ENCODE data around the gene CD44.
A peak's percentile ranks its signal among the peaks of the same experiment; 100 is the strongest.
"Not testable (repeated sequence)": the region's sequence is repeated elsewhere in the genome, so short reads cannot be mapped to it uniquely, and the experiment has no call there.

The CD44 gene

DNA sequence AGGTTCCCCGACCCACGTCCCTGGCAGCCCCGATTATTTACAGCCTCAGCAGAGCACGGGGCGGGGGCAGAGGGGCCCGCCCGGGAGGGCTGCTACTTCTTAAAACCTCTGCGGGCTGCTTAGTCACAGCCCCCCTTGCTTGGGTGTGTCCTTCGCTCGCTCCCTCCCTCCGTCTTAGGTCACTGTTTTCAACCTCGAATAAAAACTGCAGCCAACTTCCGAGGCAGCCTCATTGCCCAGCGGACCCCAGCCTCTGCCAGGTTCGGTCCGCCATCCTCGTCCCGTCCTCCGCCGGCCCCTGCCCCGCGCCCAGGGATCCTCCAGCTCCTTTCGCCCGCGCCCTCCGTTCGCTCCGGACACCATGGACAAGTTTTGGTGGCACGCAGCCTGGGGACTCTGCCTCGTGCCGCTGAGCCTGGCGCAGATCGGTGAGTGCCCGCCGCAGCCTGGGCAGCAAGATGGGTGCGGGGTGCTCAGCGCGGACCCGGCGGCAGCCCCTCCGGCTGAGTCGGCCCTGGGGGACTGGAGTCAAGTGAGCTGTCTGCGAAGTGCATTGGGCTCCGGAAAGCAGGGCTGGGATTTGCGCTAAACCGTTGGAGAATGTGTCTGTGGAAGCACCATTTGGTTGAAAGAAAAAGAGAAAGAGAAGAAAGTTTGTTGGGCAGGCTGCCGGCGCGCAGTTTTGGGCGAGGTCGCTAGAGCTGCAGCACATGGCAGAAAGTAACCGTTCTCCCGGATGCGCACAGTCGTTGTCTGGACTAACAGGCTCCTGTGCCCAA is at the start of gene CD44:
CD44 (plus strand) TSS at position 229 of the 779 bp plus-strand sequence; CDS start at position 362, 133 bp downstream.
- peak; percentile 65 for DNase-seq

DNA sequence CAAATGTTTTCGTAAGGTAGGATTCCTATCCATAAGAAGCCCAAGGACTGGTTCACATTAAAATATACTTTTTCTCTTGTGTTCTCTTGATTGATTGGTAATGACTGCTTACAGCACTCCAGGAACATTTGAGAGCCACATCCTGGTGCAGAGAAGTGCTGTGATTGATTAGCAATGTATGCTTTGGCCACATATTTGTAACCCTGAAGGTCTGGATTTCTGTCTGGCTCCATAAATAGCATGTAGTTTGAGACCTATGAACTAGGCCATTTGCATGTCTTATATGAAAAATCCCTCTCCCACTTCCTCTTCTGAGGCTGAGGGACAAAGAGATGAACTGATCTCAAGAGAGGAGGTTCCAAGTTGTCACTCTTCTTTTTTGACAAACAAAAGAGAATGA is 49.3 kb upstream of the CD44 start:
- no peak for DNase-seq

DNA sequence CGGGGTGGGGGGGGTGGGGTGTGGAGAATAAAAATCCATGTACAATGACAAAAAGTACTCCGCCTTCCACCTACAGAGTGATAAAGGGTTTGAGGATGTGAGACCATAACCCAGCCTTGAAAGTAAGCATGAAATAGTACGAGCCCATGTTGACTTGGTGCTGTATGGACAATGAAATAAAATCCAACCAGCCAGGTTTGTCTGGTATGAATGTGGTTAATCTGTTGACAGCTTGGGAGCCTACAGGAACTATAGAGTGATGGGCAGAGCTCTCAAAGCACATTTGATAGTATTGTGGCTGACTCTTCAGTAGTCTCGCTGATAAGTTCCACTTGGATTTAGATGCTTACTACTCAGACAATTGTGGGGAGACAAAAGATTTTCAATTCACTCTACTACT is 48.8 kb upstream of the CD44 start:
- DNase-seq, result no peak

DNA sequence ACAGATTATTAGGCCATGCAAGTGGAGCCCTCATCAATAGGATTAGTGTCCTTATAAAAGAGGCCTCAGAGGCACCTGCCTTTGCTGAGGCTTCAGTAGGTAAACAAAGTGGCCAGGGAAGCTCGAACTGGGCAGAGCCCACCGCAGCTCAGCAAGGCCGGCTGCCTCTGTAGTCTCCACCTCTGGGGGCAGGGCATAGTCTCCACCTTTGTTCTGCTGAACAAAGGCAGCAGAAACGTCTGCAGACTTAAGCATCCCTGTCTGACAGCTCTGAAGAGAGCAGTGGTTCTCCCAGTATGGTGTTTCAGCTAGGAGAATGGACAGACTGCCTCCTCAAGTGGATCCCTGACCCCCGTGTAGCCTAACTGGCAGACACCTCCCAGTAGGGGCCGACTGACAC is 48.0 kb upstream of the CD44 start:
- DNase-seq, result not testable (repeated sequence)

DNA sequence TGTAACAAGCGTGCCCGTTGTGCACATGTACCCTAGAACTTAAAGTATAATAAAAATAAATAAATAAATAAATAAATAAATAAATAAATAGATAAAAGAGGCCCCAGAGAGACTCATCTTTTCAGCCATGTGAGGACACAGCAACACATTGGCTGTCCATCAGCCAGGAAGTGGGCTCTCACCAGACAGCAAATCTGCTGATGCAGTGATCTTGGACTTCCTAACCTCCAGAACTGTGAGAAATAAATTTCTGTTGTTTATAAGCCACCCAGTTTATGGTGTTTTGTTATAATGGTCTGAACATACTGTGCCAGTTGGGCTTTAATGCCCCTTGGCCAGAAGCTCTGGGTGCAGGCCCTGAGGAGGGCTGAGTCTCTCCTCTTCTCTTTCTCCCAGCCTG is 42.2 kb upstream of the CD44 start:
- DNase-seq, result no peak

DNA sequence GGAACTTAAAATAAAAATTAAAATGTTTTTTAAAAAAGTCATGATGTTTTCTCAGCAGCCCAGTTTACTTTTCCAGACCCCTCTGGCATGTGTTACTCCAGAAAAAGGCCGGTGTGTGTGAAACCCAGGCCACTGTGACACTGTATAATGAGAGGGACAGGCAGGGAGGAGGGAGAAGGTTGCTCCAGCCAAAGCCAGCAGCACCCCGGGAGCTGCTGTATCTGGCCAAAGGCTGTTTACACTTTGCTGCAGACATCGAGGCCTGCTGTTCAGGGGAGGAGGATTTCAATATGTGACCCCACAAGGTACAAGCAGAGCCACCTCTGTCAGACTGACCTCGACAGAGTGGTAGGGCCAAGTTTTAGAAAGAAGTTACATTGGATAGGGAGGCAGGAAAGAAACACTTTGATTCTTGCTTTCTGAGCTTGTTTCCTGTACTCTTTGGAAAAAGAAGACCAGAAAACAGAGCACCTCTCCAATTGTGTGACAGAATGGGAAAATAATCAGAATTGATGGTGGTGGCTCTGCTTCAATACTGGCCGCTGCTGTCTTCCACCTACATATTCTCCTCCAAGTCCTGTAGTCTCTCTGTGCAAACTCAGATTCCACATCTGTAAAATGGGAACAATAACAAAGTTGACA is 41.0 kb upstream of the CD44 start:
- no peak for DNase-seq

DNA sequence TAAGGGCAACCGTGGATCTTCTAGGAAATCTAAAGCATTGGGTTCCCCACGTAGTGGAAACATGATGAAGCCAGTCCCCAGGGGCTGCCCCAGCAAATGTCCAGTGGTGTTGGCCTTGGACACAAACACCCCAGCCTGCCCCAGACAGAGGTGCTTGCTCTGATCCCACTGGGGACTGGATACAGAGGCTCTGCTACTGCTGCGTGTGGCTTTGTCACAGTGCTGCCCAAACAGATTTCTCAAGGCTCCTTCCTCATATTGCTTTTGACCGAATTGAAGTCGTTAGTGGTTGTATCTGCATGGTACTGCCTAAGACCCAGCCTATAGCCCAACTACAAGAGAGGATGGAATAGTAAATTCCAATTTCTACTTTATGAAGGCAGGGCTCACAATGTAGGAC is 40.1 kb upstream of the CD44 start:
- DNase-seq, result no peak

DNA sequence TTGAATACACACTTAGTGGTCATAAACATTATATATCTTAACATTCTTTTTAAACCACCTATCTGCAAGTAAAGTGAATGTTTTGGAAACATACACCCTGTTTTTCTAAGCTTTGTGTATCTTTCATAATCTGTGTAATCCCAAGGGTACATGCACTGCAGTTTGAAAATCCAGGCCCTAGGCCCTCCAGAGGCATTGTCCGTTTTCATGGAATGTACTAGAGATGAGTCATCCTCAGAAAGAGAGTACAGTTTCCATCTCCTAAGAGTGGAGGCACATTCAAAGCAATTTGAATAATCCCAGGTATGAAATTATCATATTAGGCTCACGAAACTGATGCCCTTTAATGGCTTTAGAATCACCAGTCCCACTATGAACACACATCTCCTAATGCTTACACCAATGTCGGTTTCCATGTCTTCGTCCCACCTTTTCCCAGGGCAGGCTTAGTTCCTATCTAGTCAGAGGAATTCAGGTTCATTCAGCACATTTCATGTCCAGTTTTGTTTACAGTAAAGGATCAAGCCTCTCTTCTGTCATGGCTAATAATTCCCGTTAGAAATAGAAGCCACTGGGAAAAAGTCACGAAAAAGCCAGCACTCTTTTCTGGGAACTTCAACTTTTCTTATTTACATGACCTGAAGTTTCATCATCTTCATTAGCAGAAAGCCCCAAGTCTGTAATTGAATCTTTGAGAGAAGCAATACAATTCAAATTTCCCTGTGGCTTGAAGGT is 39.5 kb upstream of the CD44 start:
- DNase-seq, result peak; percentile 32

DNA sequence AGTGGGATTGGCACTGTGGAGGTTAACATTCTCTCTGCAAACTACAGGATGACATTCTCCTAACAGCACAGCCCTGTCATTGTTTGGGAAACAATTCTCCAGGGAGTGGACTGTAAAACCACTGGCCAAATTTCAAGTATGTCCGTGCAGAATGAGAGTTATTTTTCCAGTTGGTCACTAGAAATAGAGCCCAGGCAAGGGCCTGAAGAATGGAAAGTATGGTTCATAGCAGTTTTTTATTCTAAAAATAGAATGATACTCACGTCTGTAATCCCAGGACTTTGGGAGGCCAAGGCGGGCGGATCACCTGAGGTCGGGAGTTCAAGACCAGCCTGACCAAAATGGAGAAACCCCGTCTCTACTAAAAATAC is 39.0 kb upstream of the CD44 start:
- peak; percentile 59 for DNase-seq

DNA sequence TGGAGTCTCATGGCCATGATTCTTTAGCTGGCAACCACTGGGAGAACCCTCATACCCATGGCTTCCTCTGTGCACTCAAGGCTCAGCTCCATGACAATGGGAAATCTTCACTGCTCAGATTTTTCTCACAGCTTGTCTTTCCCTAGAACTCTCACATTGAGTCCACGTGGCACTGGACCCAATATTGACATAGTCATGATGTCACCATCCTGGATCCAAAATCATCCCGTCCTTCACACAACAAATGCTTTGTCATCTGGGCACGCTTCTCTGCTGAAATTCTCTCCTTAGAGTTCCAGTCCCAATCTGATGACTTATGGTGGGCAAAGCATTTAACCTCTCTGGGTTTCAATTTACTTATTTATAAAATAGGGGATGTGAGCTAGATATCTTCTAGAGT is 37.7 kb upstream of the CD44 start:
- no peak for DNase-seq

DNA sequence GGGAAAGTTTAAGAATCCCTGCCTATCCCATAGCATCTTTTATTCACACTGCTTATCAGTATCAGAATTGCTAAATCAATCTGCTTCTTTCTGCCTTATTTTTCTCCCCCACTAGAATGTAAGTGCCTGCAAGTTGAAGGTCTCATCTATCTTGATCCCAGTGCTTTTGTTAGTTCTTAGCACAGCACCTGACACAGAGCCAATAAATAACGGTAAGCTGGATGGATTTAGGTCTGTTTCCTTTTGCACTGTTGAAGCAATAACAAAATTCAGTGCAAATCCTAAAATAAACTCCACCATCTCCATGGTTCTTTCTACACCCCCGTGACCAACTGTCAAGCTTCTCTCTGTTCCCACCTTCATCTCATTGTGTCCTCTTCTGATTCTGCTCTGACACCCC is 36.7 kb upstream of the CD44 start:
- no peak for DNase-seq

DNA sequence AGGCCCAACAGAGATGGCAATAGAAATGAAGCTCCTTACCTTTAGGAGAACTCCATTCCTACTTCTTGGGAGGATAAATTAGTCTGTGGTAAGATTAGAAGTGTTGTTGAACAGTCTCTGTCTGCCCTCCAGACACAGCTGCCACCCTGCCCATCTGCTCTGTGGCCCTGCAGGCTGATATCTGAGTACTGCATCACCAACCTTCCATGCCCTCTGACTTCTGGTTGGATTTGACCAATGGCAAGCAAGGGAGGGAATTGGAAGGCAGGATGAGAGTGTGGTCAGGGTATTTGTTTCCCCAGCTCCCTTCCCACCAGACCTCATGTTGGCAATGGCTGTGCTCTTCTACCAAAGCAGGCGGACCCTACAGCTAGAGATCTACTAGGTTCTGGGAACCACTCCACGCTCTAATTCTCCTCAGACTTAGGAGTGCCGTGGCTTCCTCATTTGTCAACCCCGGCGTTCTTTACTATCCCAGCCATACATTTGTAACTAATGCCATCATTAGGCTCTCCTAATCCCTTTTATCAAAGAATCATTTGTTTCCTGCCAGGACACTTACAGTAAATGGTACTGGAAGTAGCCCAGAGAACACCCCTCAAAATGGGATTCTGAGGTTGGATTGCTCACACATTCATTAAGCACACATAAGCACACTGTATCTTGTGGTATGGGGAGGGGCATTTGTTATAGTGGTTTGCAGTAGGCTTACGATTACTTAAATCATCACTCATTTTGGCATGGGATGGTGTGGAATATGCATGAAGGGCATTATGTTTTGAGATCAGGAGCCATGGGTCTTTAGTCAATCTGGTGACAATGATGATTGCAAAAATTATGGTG is 35.4 kb upstream of the CD44 start:
- no peak for DNase-seq

DNA sequence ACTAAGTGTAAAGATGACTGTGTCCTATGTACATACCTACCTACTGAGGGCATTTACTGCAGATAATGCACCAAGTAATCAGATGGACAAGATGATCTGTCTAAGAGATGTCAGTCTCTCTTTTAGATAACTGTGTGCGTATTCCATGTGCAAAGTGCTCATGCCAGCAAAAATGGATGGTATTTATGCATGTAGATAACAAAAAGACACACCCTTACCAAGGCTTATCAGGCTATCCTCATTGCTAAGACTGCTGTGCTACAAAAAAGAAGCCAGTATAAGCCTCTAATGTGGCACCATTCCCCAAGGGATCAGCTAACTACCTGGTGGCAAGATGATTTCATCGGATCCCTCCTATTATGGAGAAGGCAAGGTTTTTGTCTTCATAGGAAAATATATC is 34.3 kb upstream of the CD44 start:
- no peak for DNase-seq

DNA sequence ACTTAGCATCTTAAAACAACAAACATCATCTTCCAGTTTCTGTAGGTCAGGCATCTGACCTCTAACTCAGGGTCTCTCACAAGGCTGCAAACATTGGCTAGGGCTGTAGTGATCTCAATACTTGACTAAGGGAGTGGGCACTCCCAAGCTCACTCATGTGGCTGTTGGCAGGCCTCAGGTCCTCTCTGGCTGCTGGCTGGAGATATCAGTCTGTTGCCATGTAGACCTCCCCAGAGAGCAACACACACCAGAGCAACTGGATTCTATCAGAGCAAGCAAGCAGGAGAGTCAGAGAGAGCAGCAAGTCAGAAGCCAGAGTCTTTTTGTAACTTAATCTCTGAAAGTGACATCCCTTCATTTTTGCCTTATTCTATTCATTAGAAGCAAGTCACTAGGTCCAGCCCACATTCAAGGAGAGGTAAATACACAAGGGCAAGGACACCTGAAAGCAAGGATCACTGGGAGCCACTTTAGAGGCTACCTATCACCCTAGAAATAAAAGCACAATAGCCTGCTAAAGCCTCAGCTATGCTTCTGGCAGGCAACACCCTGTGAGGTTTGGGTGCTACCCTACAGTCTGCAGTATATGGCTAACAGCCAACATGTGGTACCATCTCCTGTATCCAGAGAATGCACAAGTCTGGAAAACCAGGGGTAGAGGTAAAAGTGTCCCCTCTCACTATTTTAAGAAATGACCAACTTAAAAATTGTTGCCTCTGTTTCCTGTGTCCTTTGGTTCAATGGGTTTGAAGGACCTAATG is 33.5 kb upstream of the CD44 start:
- DNase-seq, result no peak

DNA sequence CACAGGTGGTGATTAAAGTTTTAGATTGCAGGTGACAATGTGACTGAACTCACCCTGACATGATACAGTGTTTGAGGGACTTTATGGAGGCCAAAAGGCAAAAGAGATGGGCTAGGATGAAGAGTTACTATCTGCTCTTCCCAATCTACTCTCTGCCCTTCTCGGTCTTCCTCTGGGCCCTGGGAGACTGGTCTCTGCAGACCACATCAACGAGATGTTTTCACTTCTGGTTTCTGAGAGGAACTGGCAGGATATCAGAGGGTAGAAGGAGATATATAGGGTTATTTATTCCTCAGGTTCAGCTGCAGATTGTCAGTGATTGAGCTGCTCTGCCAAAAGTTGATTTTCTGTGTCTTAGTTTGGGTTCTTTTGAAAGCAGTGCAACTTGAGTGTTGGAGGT is 32.4 kb upstream of the CD44 start:
- no peak for DNase-seq

DNA sequence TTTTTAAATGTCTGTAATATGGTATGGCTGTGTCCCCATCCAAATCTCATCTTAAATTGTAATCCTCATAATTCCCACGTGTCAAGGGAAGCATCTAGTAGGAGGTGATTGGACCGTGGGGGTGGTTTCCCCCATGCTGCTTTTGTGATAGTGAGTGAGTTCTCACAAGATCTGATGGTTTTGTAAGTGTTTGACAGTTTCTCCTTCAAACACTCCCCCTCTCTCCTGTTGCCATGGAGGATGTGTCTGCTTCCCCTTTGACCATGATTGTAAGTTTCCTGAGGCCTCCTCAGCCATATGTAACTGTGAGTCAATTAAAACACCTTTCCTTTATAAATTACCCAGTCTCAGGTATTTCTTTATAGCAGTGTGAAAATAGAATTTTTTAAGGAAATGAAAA is 31.1 kb upstream of the CD44 start:
- DNase-seq, result no peak

DNA sequence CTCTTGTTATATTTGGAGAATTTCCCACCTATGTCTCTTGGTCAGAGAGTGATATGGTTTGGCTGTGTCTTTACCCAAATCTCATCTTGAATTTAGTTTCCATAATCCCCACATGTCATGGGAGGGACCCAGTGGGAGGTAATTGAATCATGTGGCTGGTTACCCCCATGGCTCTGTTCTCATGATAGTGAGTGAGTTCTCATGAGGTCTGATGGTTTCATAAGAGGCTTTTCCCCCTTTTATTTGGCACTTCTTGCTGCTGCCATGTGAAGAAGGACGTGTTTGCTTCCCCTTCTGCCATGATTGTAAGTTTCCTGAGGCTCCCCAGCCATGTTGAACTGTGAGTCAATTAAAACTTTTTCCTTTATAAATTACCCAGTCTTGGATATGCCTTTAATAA is 30.6 kb upstream of the CD44 start:
- not testable (repeated sequence) for DNase-seq

DNA sequence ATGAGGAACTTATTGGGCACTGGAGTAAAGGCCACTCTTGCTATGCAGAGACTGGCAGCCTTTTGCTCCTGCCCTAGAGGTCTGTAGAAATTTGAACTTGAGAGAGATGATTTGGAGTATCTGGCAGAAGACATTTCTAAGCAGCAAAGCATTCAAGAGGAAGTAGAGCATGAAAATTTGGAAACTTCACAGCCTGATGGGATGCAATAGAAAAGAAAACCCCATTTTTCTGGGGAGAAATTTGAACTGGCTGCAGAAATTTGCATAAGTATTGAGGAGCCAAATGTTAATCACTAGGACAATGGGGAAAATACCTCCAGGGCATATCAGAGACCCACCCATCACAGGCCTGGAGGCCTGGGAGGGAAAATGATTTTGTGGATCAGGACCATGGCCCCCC is 29.9 kb upstream of the CD44 start:
- no peak for DNase-seq

DNA sequence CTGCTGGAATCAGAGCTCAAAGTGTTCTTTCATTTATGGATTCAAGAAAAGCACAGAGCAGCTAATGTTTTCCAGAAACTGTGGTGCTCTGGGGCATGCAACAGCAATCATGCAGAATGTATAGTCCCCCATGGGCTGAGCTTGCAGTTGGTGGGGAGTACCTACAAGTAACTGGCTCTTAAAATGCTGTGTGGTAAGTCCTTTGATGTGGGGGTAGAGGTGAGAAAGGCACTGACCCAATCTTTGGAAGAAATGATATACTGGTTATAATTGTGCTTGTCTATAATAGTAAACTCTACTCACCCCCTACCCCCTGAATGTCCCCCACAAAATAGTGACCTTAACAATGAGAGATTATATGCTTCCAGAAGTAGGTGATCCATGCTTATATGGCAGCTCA is 29.1 kb upstream of the CD44 start:
- no peak for DNase-seq

DNA sequence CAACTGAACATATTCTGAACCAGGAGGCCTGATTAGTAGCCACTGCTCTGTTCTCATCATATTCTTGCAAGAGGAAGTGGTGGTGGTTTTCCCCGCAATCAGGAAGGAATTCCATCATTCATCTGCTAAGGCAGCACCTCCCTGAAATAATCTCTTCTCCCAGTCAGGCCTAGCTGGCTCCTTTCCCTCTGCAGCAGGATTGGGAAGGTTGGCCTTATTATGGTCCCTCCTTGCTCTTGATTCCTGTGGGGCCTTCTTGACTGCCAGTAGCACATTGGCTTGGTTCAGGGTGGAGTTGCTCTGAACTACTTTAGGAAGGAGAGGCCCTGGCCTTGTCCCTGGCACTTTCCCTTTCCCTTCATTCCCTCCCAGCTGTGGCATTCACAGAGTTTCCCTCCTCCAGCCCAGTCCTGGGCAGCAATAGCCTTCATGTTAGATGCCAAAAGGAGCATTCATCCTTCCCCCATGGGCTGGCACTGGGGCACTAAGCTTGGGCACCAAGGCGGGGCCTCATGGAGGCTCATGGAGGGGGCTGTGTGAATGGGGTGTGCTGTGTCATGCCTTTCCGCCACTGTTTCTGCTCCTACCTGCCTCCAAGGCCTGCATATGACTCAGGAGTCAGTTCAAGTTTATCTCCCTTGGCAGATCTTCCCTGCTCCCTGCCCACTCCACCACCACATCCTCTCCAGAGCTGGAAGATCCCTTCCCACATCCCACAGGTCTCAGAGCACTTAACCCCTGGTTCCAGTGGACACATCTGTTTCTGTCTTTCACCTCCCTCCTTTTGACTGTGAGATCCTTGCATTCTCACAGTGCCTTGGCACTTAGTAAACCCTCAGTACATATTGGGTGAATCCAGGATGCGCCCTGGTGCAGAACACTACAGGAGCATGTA is 27.6 kb upstream of the CD44 start:
- no peak for DNase-seq

Measured in amniotic stem cell (primary cell).